H1 (cell line): ENCODE measurements around the gene DYNC1I1. TPM values are rescaled to one million over a fixed set of nuclear protein-coding genes. Genes with fewer than 3 reads are reported as not detected.

Experiments
- CTCF ChIA-PET: fragments of 300-600 bp; sonication (Branson Sonifier 250); formaldehyde crosslinking; loops from one replicate; lab custom pipeline; 2021; ENCODE audit not compliant: partially characterized antibody; lab: Charles Lee
- POLR2A ChIA-PET: fragments of 300-600 bp; sonication (Branson Sonifier 250); formaldehyde crosslinking; loops from one replicate; lab custom pipeline; 2021; ENCODE audit warnings: inconsistent platforms; ENCODE audit not compliant: partially characterized antibody; lab: Charles Lee
- DNase-seq, 2 experiments: peaks; one replicate each; pipeline versions ENCODE4 v3.0.0 to v3.0.0-alpha.2; 2010 to 2022; ENCODE audit warnings: low spot score in 2 of 2, low read depth in 1 of 2, mixed read lengths in 1 of 2
- FAIRE-seq: peaks from 2 replicates; lab custom pipeline; 2011; peaks lifted over from hg19 to GRCh38; lab: Jason Lieb, UNC
- H2AFZ ChIP-seq: 2 replicates; pipeline ENCODE4 v1.8.1; 2012; ENCODE audit warnings: low read length, inconsistent platforms
- H2AK5ac ChIP-seq: 2 replicates; pipeline ENCODE4 v1.6.1; 2013; ENCODE audit warnings: low read depth, low read length
- H2BK120ac ChIP-seq: replicated peaks from 2 replicates; pipeline ENCODE3; 2013; ENCODE audit warnings: low read depth, low read length, inconsistent platforms
- H2BK12ac ChIP-seq: 2 replicates; pipeline ENCODE4 v1.6.1; 2013; ENCODE audit warnings: low read depth, low read length
- H2BK15ac ChIP-seq: 2 replicates; pipeline ENCODE4 v1.6.1; 2013; ENCODE audit warnings: low read length
- H2BK20ac ChIP-seq: 2 replicates; pipeline ENCODE4 v1.6.1; 2013; ENCODE audit warnings: low read length
- H2BK5ac ChIP-seq: 2 replicates; pipeline ENCODE4 v1.6.1; 2013; ENCODE audit warnings: low read depth, low read length
- H3K14ac ChIP-seq: 2 replicates; pipeline ENCODE4 v1.6.1; 2013; ENCODE audit warnings: inconsistent platforms; ENCODE audit not compliant: insufficient read length
- H3K18ac ChIP-seq: 2 replicates; pipeline ENCODE4 v1.6.1; 2013; ENCODE audit warnings: low read length; ENCODE audit errors: extremely low read depth
- H3K23ac ChIP-seq: 2 replicates; pipeline ENCODE4 v1.6.1; 2013; ENCODE audit warnings: inconsistent platforms; ENCODE audit not compliant: insufficient read length
- H3K23me2 ChIP-seq: 2 replicates; pipeline ENCODE4 v1.6.1; 2013; ENCODE audit warnings: low read depth, low read length
- H3K27ac ChIP-seq: 2 replicates; pipeline ENCODE4 v1.6.1; 2011; ENCODE audit warnings: low read depth, low read length, inconsistent platforms
- H3K27me3 ChIP-seq, 4 experiments: replicated peaks in 1 of 4; 1 replicate in 1 of 4; 2 replicates in 3 of 4; pipeline versions ENCODE4 v1.6.1 to v1.8.1; 2011 to 2013; ENCODE audit warnings: low read length in 3 of 4, mild to moderate bottlenecking in 3 of 4, inconsistent platforms in 2 of 4, mixed read lengths in 2 of 4, moderate library complexity in 1 of 4; ENCODE audit not compliant: control insufficient read depth in 3 of 4, insufficient read depth in 3 of 4; ENCODE audit errors: extremely low read depth in 1 of 4
- H3K36me3 ChIP-seq, 4 experiments: 2 replicates each; pipeline versions ENCODE4 v1.6.1 to v1.8.1; 2011 to 2013; ENCODE audit warnings: mild to moderate bottlenecking in 4 of 4, low read length in 3 of 4, moderate library complexity in 2 of 4, control low read depth in 1 of 4, inconsistent platforms in 1 of 4; ENCODE audit not compliant: insufficient read depth in 4 of 4, control insufficient read depth in 2 of 4
- H3K4ac ChIP-seq: replicated peaks from 2 replicates; pipeline ENCODE3; 2013; ENCODE audit warnings: low read length, low read depth, mixed read lengths, inconsistent platforms; ENCODE audit not compliant: insufficient read length
- H3K4me1 ChIP-seq, 4 experiments: replicated peaks in 1 of 4; 1 replicate in 1 of 4; 2 replicates in 3 of 4; pipeline versions ENCODE4 v1.6.1 to v1.8.1; 2011 to 2013; ENCODE audit warnings: low read length in 3 of 4, inconsistent platforms in 2 of 4, mixed read lengths in 1 of 4; ENCODE audit not compliant: insufficient read depth in 4 of 4, control insufficient read depth in 3 of 4
- H3K4me2 ChIP-seq, 2 experiments: 2 replicates each; pipeline versions ENCODE4 v1.6.1 to v1.8.1; 2011 to 2013; ENCODE audit warnings: low read depth in 2 of 2, low read length in 2 of 2, control low read depth in 1 of 2, inconsistent platforms in 1 of 2, mild to moderate bottlenecking in 1 of 2; ENCODE audit not compliant: insufficient read depth in 1 of 2
- H3K4me3 ChIP-seq, 4 experiments: fragments of 200-600, 300-600 bp in 1 of 4; sonication (generic), shearing (Covaris generic), sonication (Bioruptor Twin) in 1 of 4; 2 replicates each; pipeline versions ENCODE4 v1.5.1 to v1.8.1; 2011 to 2016; ENCODE audit warnings: low read length in 4 of 4, low read depth in 3 of 4, control low read depth in 2 of 4, inconsistent platforms in 2 of 4, mild to moderate bottlenecking in 2 of 4, mixed read lengths in 1 of 4, moderate library complexity in 1 of 4; ENCODE audit not compliant: insufficient read depth in 2 of 4; ENCODE audit errors: extremely low read depth in 1 of 4
- H3K56ac ChIP-seq: replicated peaks from 2 replicates; pipeline ENCODE3; 2013; ENCODE audit warnings: low read depth, mild to moderate bottlenecking, mixed read lengths, low read length, inconsistent platforms; ENCODE audit not compliant: insufficient read length
- H3K79me1 ChIP-seq: 2 replicates; pipeline ENCODE4 v1.6.1; 2013; ENCODE audit warnings: low read depth, low read length, control low read depth
- H3K79me2 ChIP-seq, 2 experiments: 2 replicates each; pipeline versions ENCODE4 v1.6.1 to v1.8.1; 2012 to 2013; ENCODE audit warnings: low read length in 2 of 2, mild to moderate bottlenecking in 2 of 2, inconsistent platforms in 1 of 2; ENCODE audit not compliant: insufficient read depth in 2 of 2, control insufficient read depth in 1 of 2
- H3K9ac ChIP-seq, 4 experiments: replicated peaks in 1 of 4; 1 replicate in 1 of 4; 2 replicates in 3 of 4; pipeline versions ENCODE4 v1.6.1 to v1.8.1; 2011 to 2013; ENCODE audit warnings: low read depth in 3 of 4, low read length in 3 of 4, control low read depth in 2 of 4, mild to moderate bottlenecking in 2 of 4, moderate library complexity in 2 of 4, inconsistent platforms in 1 of 4; ENCODE audit errors: extremely low read depth in 1 of 4
- H3K9me3 ChIP-seq, 2 experiments: 2 replicates each; pipeline versions ENCODE4 v1.6.1 to v1.8.1; 2012 to 2013; ENCODE audit warnings: mild to moderate bottlenecking in 2 of 2, moderate library complexity in 2 of 2, control low read depth in 1 of 2, inconsistent platforms in 1 of 2, low read depth in 1 of 2, low read length in 1 of 2, mixed read lengths in 1 of 2; ENCODE audit not compliant: insufficient read depth in 2 of 2
- H4K20me1 ChIP-seq, 2 experiments: replicated peaks in 1 of 2; 2 replicates each; pipeline versions ENCODE3 to v1.8.1; 2011 to 2013; ENCODE audit warnings: inconsistent platforms in 2 of 2, low read length in 2 of 2, mild to moderate bottlenecking in 1 of 2; ENCODE audit not compliant: insufficient read depth in 2 of 2, control insufficient read depth in 1 of 2
- H4K5ac ChIP-seq: 2 replicates; pipeline ENCODE4 v1.6.1; 2013; ENCODE audit warnings: low read length, low read depth, mixed read lengths, inconsistent platforms; ENCODE audit not compliant: insufficient read length
- H4K8ac ChIP-seq: 2 replicates; pipeline ENCODE4 v1.8.0; 2013; ENCODE audit warnings: mild to moderate bottlenecking, moderate library complexity, low read length, inconsistent platforms; ENCODE audit not compliant: insufficient read depth; ENCODE audit errors: extremely low read depth
- H4K91ac ChIP-seq: replicated peaks from 2 replicates; pipeline ENCODE3; 2013; ENCODE audit warnings: low read length, mixed read lengths, inconsistent platforms; ENCODE audit not compliant: insufficient read length
- CBX5 ChIP-seq: fragments of 300-800, 300-1000 bp; sonication (generic); IDR thresholded peaks from 2 replicates; pipeline ENCODE4 v1.7.1; 2016; ENCODE audit warnings: antibody characterized with exemption, low read length, low read depth
- CEBPB ChIP-seq: IDR thresholded peaks from 2 replicates; pipeline ENCODE4 v1.6.1; 2012; ENCODE audit warnings: low read depth, low read length
- CHD2 ChIP-seq: IDR thresholded peaks from 2 replicates; pipeline ENCODE4 v1.6.1; 2012; ENCODE audit warnings: low read length, improper control_type of control experiment
- EZH2 ChIP-seq: fragments of 200-600 bp; sonication (generic); IDR thresholded peaks from 2 replicates; pipeline ENCODE4 v1.7.1; 2012; ENCODE audit warnings: low read depth, mild to moderate bottlenecking, moderate library complexity, low read length, inconsistent platforms; ENCODE audit not compliant: severe bottlenecking
- HDAC2 ChIP-seq, 2 experiments: fragments of 300-600 bp in 1 of 2; sonication (generic) in 1 of 2; IDR thresholded peaks; 2 replicates each; pipeline ENCODE4 v1.6.1; 2011 to 2012; ENCODE audit warnings: low read depth in 2 of 2, low read length in 2 of 2, mild to moderate bottlenecking in 2 of 2, moderate library complexity in 2 of 2, borderline replicate concordance in 1 of 2, inconsistent platforms in 1 of 2
- POLR2A ChIP-seq, 2 experiments: IDR thresholded peaks; 1 replicate in 1 of 2; 2 replicates in 1 of 2; pipeline ENCODE4 v1.6.1; 2011; ENCODE audit warnings: low read depth in 2 of 2, low read length in 2 of 2, mild to moderate bottlenecking in 2 of 2; ENCODE audit errors: control extremely low read depth in 1 of 2
- POU5F1 ChIP-seq: IDR thresholded peaks from 2 replicates; pipeline ENCODE4 v1.6.1; 2011; ENCODE audit warnings: low read depth, mild to moderate bottlenecking, low read length, moderate library complexity
- SAP30 ChIP-seq: fragments of 300-600 bp; sonication (generic); IDR thresholded peaks from 2 replicates; pipeline ENCODE4 v1.7.1; 2012; ENCODE audit warnings: low read length, moderate library complexity, mild to moderate bottlenecking, inconsistent platforms; ENCODE audit not compliant: insufficient read depth, insufficient replicate concordance
- SIRT6 ChIP-seq: IDR thresholded peaks from one replicate; pipeline ENCODE4 v1.7.1; 2012; ENCODE audit warnings: low read length, inconsistent platforms
- WGBS, 2 experiments: shearing (Covaris generic) in 1 of 2; methylation state at CpG; one replicate each; pipeline versions ENCODE4 v1.1.6 to v1.1.7; 2013 to 2015; ENCODE audit warnings: low lambda C conversion rate in 2 of 2, mixed read lengths in 2 of 2, inconsistent platforms in 1 of 2, low coverage in 1 of 2, missing lambda C conversion rate in 1 of 2; ENCODE audit not compliant: insufficient replicate concordance in 2 of 2, insufficient coverage in 1 of 2, insufficient read length in 1 of 2; ENCODE audit errors: extremely low coverage in 1 of 2, missing lambda C conversion rate in 1 of 2; 5-methylcytosine and 5-hydroxymethylcytosine counted together
- polyA plus RNA-seq, 7 experiments: library from polyadenylated mRNA; depleted of rRNA in 3 of 7; stranded (reverse) in 5 of 7; unstranded in 2 of 7; fragments of >200 nt in 5 of 7; fragments of 200-250 nt in 2 of 7; gene quantifications; 1 replicate in 5 of 7; 2 replicates in 1 of 7; 4 replicates in 1 of 7; pipeline versions ENCODE4 v1.2.1 to v1.2.3, GENCODE V29; 2011 to 2013; ENCODE audit warnings: missing spikeins in 2 of 7, mixed read lengths in 2 of 7
- total RNA-seq: library from RNA; stranded (reverse); fragmentation: NEBNext Ultra II Directional; extraction: Animal tissue kit (Norgen Biotek cat#: 25700); gene quantifications from 2 replicates; pipeline ENCODE4 v1.2.1, GENCODE V29; 2021
- TF ChIP-seq, protein P1 (sequence below): IDR thresholded peaks from 2 replicates; pipeline ENCODE4 v1.6.1; 2012; ENCODE audit warnings: low read length, inconsistent platforms

Gene DYNC1I1
- total and polyA plus RNA-seq, 2 of the 8 experiments (the other 6 are each of a cell fraction or from before 2014, with no cell fraction given), result 0.45 to 0.58 TPM

DNA sequence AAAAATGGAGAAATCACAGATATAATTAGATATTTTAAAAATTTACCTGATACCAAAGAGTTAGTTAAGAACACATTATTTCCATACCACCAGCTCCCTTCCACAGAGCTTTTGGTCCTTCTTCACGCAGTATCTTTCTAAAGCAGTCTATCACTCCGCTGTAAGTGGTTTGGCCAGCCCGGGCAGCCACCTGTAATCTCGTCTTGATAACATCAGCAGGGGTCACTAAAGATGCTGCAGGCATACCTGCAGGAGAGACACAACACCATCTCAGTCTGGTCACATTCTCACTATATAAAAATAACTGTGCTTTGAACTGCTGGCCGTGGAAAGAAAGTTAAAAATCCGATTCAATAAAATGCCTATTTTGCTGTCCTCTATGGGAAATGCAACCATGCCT, 349.4 kb downstream of the DYNC1I1 start:
- Histone ChIP-seq H3K36me3 (peaks cover 0 to 10% (median 3%) of the 10 kb centered on the region in 4 experiments; a peak in 3 of 8 replicates), H2BK20ac (no peak overlapping the region), H3K18ac (no peak overlapping the region), H2AK5ac (no peak overlapping the region), H4K8ac (no peak overlapping the region), H3K56ac (no peak overlapping the region), H2BK5ac (no peak overlapping the region), H3K23me2 (no peaks in the 10 kb centered on the region), H2AFZ (no peak overlapping the region), H3K14ac (no peak overlapping the region), H3K27ac (no peak overlapping the region), H3K9ac (no peak overlapping the region), H4K5ac (no peak overlapping the region), H3K27me3 (no peaks in the 10 kb centered on the region; a peak in 1 of 7 replicates), H3K4me1 (peaks cover 0 to 6% (median 0%) of the 10 kb centered on the region in 4 experiments; a peak in 3 of 7 replicates), H3K4me3 (no peak overlapping the region), H2BK120ac (no peak overlapping the region), H2BK12ac (no peak overlapping the region), H3K79me1 (no peaks in the 10 kb centered on the region), H3K4me2 (no peak overlapping the region), H3K23ac (no peak overlapping the region), H3K4ac (no peak overlapping the region), H4K91ac (no peak overlapping the region), H3K9me3 (no peaks in the 10 kb centered on the region), H2BK15ac (no peak overlapping the region), H4K20me1 (peaks cover 0 to 1% of the 10 kb centered on the region in 2 experiments), H3K79me2 (no peaks in the 10 kb centered on the region)
- POLR2A ChIA-PET, result no interaction called here
- CTCF ChIA-PET, result interaction anchor here (0.5 to 1.1 kb wide), 3 partner anchors 10 to 294 kb away, joined by 3 to 8 read pairs (median 3); no protein-coding TSS in a partner anchor
- DNase-seq, result no peak
- 79% methylated on average over 6 of the region's 6 CpGs; no CpG with 5 or more reads in 1 of the 2 experiments for WGBS, 2 experiments
- no peak for FAIRE-seq
- TF ChIP-seq CEBPB (no peak), POU5F1 (no peak), POLR2A (IDR thresholded peaks at IDR 0.05; ENCODE audit: control extremely low read depth in 1 of 2, low read depth in 2 of 2, low read length in 2 of 2) (no peak), EZH2 (no peak), HDAC2 (IDR thresholded peaks at IDR 0.05; ENCODE audit: borderline replicate concordance in 1 of 2, low read depth in 2 of 2, low read length in 2 of 2) (no peak), CHD2 (no peak), SIRT6 (no peak), SAP30 (no peak), CBX5 (no peak)
- TF ChIP-seq, protein P1, sequence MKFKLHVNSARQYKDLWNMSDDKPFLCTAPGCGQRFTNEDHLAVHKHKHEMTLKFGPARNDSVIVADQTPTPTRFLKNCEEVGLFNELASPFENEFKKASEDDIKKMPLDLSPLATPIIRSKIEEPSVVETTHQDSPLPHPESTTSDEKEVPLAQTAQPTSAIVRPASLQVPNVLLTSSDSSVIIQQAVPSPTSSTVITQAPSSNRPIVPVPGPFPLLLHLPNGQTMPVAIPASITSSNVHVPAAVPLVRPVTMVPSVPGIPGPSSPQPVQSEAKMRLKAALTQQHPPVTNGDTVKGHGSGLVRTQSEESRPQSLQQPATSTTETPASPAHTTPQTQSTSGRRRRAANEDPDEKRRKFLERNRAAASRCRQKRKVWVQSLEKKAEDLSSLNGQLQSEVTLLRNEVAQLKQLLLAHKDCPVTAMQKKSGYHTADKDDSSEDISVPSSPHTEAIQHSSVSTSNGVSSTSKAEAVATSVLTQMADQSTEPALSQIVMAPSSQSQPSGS, result no peak
